ENCODE data around the gene ATG12.
"Not testable (repeated sequence)": the region's sequence is repeated elsewhere in the genome, so short reads cannot be mapped to it uniquely, and the experiment has no call there.

Gene ATG12

GRCh38 chr5:115842952-115843351 lies 1.6 kb upstream of the ATG12 start:
- DNase-seq = no peak
- ATAC-seq = no peak

GRCh38 chr5:115842089-115842935 lies 947 bp upstream of the ATG12 start:
- no peak for DNase-seq
- ATAC-seq = peak; percentile 6

- ATAC-seq = no peak
- DNase-seq = no peak
Observed at GRCh38 chr5:115840873-115841272, 492 bp downstream of the ATG12 start.

GRCh38 chr5:115838885-115839518 lies 2.4 kb downstream of the ATG12 start:
- ATAC-seq = no peak
- peak; percentile 15 for DNase-seq

- ATAC-seq (no peak), DNase-seq (no peak)
Observed at GRCh38 chr5:115835481-115835880, 5.9 kb downstream of the ATG12 start.

- no peak for ATAC-seq
- no peak for DNase-seq
Observed at GRCh38 chr5:115831163-115831768, 10.1 kb downstream of the ATG12 start.

GRCh38 chr5:115829913-115830312 lies 11.5 kb downstream of the ATG12 start:
- ATAC-seq (no peak), DNase-seq (no peak)

GRCh38 chr5:115825948-115826347 lies 15.4 kb downstream of the ATG12 start:
- DNase-seq (no peak), ATAC-seq (no peak)

- DNase-seq, ATAC-seq: not testable (repeated sequence)
Observed at GRCh38 chr5:115824983-115825382, 16.4 kb downstream of the ATG12 start.

- no peak for DNase-seq
Observed at GRCh38 chr5:115820846-115821245, 20.5 kb downstream of the ATG12 start.

GRCh38 chr5:115818821-115819220 lies 22.5 kb downstream of the ATG12 start:
- DNase-seq (no peak), ATAC-seq (no peak)

More at GRCh38 chr5:115820846-115821245, 20.5 kb downstream of the ATG12 start:
- ATAC-seq = no peak

- ATAC-seq (no peak), DNase-seq (no peak)
Observed at GRCh38 chr5:115817386-115817785, 24.0 kb downstream of the ATG12 start.

GRCh38 chr5:115816226-115817081 lies 24.9 kb downstream of the ATG12 start, which contains the start of gene CDO1:
Gene CDO1, minus strand, starts transcription at chr5:115816659. Its CDS starts 262 bp downstream, at chr5:115816397.
- ATAC-seq (peak; percentile 41), DNase-seq (peak; percentile 37)

- DNase-seq = peak; percentile 9
- peak; percentile 30 for ATAC-seq
Observed at GRCh38 chr5:115815693-115816225, 25.6 kb downstream of the ATG12 start.

GRCh38 chr5:115815006-115815692 lies 26.2 kb downstream of the ATG12 start:
- DNase-seq = no peak

GRCh38 chr5:115813719-115814118 lies 27.6 kb downstream of the ATG12 start:
- DNase-seq (no peak), ATAC-seq (no peak)

More at GRCh38 chr5:115815006-115815692, 26.2 kb downstream of the ATG12 start:
- peak; percentile 61 for ATAC-seq

GRCh38 chr5:115812372-115812771 lies 29.0 kb downstream of the ATG12 start:
- ATAC-seq (no peak), DNase-seq (no peak)

- DNase-seq = no peak
- ATAC-seq = no peak
Observed at GRCh38 chr5:115811406-115811805, 30.0 kb downstream of the ATG12 start.

GRCh38 chr5:115810761-115811160 lies 30.6 kb downstream of the ATG12 start:
- ATAC-seq = no peak
- no peak for DNase-seq

- ATAC-seq = peak; percentile 49
Observed at GRCh38 chr5:115809946-115810345, 31.4 kb downstream of the ATG12 start.

GRCh38 chr5:115808066-115808465 lies 33.3 kb downstream of the ATG12 start:
- ATAC-seq, DNase-seq: not testable (repeated sequence)

More at GRCh38 chr5:115809946-115810345, 31.4 kb downstream of the ATG12 start:
- DNase-seq = no peak

Measured in stimulated activated naive CD8-positive, alpha-beta T cell treated with anti-CD3 and anti-CD28 coated beads, Interleukin-15, Interleukin-2, amounts not matched to agents 100 U/mL and 50 U/mL, for 24 hours (primary cell).